ENCODE results near the gene U2AF1L4.
A peak's percentile ranks its signal among the peaks of the same experiment; 100 is the strongest.

The U2AF1L4 gene

DNA sequence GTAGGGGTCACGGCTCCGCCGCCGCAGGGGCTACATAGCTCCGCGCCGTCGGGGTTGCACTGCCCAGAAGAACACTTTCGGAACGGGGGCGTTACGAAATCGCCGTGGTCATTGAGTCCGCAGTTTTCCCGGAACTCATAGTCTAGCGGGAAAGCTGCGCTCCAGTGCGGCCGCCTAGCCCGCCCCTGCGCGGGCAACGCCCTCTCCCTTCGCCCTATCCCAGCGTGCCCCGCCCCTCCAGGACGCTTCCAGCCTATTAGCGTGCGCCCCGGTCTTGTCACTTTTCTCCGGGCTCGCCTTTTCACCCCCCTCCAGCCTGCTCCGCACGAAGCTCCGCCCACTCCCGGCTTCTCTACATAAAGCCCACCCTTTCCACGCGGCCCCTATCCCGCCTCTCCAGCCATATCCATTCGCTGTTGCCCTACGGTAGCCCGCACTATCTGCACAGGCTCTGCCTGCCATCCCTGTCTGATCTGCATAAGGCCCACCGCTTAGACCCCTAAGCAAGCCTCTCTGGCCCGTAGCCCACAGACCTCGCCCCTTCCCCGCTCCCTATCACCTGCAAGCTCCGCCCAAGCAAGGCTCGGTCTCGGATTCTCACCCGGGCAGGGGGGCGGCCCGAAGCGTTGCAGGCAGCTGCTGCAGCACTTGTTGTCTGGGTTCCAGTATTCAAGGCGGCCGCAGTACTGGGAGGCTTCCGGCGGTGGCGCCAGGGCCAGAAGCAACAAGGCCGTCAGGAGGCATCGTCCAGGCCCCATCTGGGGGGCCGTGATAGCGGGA, 4.6 kb downstream of the U2AF1L4 start:
- DNase-seq (ENCODE audit: low read depth in 2 of 2): peak; percentile 88 to 96

DNA sequence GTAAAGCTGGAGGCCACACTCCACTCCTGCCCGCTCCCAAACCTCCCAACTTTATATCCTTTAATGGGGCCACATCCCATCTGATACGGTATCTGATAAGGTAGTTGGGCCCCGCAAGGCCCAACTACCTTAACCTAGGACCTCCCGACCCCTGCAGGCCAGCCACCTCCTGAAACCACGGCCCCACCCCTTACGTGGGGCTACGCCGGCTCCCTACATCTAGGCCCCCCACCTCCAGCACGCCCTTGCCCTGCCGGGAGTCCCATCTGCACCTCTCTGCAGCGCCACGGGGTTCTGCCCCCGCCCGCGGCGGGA, 5.2 kb downstream of the U2AF1L4 start:
- no peak for DNase-seq (ENCODE audit: low read depth in 2 of 2)

DNA sequence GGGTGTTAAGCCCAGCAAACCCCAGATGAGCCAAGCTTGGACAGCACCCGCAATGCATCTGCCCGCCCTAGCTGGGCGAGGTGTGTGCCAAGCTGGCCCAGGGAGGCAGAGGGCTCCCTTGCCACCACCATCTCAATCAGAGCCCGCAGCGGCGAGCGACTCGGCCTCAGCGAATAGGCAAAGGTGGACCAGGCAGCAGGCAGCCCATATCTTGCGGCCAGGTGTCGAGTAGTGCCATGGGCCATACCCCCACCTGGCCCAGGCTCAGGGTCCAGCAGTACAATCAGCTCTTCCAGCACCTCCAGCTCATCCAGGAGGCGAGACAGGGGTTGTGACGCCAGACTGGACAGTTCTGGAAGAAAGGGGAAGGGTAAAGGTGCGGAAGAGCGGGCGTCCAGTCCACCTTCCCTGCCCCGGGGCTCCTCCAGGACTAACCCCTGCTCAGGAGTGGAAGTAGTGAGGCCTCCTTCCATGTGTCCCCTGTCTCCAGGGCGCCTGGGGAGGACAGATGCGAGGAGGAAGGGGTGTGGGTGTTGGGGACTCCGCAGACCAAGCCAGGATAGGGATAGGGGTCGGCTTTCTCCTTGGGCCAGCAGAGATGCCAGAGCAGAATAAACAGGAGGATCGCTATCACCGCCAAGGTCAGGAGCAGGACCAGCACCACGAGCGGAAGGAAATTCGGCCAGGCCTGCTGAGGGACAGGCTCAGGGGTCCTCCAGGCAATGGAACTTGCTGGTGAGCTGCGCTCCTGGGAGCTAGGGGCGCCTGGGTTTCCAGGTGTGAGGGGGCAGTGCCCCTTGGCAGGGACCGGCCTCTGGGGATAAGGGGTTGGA, 5.7 kb downstream of the U2AF1L4 start:
- DNase-seq (ENCODE audit: low read depth in 2 of 2): no peak

DNA sequence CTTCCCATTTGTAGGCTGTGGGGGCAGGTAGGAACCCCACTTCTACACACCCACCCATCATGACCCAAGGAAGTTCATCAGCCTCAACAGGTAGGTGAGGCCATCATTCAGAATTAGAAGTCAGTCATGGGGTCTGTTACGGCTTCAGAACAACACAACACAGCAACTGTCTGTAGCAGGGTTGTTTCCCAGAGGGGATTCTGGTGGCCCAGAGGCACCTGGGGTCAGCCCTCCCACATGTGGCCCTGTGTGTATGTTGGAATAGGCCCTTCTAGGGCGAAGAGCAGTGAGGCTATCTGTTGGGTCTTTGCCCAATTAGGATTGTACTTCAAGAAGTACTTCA, 6.4 kb downstream of the U2AF1L4 start:
- no peak for DNase-seq (ENCODE audit: low read depth in 2 of 2)

DNA sequence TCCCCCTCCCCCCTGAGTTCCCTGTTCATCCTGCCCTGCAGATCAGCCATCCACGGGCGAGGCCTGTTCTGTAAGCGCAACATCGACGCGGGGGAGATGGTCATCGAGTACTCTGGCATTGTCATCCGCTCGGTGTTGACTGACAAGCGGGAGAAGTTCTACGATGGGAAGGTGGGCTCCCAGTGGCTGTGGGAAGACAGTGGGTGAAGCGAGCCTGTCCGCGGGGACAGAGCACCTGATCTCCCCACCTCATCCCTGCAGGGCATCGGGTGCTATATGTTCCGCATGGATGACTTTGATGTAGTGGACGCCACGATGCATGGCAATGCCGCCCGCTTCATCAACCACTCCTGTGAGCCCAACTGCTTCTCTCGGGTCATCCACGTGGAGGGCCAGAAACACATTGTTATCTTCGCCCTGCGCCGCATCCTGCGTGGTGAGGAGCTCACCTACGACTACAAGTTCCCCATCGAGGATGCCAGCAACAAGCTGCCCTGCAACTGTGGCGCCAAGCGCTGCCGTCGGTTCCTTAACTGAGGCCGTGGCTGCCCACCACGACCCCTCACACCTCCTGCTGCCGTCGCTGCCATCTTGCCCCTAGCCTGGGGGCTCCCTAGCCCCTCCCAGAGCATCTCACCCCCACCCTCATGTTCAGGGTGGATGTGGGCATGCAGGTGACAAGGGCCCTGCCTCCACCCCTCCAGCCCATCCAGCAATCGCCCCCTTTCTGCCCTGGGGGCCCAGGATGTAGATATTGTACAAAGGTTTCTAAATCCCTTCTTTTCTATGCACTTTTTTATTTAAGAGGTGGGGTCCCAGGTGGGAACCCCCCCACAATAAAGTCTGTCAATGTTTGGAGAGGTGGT, 7.0 kb downstream of the U2AF1L4 start:
- no peak for DNase-seq (ENCODE audit: low read depth in 2 of 2)

DNA sequence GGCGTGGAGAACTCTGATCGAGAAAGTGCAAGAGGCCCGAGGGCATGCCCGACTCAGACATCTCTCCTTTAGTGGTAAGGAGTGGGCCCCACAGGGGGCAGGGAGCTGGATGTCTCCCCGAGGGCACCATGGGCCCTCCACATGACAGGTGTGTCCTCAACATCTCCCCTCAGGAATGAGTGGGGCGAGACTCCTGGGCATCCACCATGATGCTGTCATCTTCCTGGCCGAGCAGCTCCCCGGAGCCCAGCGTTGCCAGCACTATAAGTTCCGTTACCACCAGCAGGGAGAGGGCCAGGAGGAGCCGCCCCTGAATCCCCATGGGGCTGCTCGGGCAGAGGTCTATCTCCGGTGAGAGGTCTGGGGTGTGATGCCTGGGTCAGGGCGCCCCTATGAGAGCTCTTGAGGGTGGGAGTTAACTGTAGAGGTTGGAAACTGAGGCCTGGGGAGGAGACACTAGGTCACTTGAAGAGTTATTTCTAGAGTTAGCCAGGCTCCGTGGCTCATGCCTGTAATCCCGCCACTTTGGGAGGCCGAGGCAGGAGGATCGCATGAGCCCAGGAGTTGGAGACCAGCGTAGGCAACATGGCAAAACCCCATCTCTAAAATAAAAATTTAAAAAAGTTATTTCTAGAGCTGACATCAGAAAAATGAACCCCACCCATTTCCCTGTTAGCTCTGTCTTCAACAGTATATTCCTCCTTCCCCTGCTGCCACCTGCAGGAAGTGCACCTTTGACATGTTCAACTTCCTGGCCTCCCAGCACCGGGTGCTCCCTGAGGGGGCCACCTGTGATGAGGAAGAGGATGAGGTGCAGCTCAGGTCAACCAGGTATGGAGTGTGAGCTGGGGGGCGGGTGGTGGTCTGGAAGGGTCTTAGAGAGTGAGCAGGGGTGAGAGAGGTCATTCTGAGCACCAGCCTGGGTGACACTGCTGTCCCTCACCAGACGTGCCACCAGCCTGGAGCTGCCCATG, 8.0 kb downstream of the U2AF1L4 start:
- DNase-seq (ENCODE audit: low read depth in 2 of 2): no peak

DNA sequence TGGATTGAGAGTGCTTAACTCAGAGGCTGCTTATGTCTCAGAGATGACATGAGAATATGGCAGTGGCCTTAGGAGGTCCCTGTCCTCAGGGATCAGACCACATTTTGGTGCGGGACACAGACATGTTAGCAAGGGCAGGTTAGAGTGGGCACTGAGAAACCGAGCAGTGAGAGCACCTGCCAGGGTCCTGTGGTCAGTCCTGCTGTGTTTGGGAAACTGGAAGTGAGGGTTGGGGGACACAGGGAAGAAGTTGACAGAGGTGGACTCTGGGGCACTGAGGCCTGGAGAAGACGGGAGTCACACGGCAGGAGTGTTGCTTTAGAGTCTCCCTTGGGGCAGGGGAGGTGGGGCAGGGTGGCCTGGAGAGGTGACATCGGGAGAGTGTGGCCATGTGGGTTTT, 10.3 kb downstream of the U2AF1L4 start:
- DNase-seq (ENCODE audit: low read depth in 2 of 2): no peak

DNA sequence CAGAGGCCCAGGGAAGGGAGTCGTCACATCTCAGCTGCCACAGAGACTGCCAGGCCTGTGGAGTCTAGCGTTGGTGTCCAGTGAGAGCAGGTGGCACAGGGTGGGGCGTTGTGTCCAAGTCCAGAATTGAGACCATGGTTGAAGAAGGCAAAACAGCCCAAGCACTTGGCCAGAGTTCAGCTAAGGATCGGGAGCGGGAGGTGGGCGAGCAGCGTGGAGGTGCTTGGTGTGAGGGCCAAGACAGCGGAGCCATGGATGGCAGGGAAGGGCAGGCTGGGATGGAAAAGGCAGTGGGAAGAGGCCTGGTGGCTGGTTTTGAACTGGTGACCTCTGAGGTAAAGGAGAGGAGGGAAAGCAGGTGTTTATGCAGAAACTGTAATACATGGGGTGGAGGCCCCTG, 10.9 kb downstream of the U2AF1L4 start:
- no peak for DNase-seq (ENCODE audit: low read depth in 2 of 2)

DNA sequence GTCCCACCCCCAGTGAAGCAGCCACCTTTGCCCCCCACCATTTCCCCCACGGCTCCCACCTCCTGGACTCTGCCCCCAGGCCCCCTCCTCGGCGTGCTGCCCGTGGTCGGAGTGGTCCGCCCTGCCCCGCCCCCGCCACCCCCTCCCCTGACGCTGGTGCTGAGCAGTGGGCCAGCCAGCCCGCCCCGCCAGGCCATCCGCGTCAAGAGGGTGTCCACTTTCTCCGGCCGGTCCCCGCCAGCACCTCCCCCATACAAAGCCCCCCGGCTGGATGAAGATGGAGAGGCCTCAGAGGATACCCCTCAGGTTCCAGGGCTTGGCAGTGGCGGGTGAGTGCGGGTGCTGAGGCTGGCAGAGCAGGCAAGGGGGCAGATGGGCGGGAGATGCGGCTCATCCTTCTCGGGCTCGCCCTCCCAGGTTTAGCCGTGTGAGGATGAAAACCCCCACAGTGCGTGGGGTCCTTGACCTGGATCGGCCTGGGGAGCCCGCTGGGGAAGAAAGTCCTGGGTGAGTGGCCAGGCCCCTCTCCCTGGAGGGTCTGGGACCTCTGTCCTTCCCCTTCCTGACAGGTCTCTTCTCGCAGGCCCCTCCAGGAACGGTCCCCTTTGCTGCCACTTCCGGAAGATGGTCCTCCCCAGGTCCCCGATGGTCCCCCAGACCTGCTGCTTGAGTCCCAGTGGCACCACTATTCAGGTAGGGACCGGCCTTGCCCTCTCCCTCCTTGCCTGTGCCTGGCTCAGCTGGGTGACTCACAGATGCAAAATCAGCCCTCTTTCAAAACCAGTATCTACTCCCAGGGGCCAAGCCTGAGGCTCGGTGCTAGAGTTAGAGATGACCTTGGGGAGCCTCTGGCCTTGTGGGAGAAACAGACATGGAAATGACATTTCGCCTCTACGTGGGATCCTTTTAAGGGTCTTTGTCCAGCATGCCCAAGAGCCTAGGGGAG, 11.8 kb downstream of the U2AF1L4 start:
- DNase-seq (ENCODE audit: low read depth in 2 of 2): no peak

DNA sequence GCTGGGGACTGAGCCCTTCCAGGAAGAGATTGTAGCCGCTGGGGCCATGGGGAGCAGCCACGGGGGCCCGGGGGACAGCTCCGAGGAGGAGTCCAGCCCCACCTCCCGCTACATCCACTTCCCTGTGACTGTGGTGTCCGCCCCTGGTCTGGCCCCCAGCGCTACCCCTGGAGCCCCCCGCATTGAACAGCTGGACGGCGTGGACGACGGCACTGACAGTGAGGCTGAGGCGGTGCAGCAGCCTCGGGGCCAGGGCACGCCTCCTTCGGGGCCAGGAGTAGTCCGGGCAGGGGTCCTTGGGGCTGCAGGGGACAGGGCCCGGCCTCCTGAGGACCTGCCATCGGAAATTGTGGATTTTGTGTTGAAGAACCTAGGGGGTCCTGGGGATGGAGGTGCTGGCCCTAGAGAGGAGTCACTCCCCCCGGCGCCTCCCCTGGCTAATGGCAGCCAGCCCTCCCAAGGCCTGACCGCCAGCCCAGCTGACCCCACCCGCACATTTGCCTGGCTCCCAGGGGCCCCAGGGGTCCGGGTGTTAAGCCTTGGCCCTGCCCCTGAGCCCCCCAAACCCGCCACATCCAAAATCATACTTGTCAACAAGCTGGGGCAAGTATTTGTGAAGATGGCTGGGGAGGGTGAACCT, 12.6 kb downstream of the U2AF1L4 start:
- DNase-seq (ENCODE audit: low read depth in 2 of 2): no peak

DNA sequence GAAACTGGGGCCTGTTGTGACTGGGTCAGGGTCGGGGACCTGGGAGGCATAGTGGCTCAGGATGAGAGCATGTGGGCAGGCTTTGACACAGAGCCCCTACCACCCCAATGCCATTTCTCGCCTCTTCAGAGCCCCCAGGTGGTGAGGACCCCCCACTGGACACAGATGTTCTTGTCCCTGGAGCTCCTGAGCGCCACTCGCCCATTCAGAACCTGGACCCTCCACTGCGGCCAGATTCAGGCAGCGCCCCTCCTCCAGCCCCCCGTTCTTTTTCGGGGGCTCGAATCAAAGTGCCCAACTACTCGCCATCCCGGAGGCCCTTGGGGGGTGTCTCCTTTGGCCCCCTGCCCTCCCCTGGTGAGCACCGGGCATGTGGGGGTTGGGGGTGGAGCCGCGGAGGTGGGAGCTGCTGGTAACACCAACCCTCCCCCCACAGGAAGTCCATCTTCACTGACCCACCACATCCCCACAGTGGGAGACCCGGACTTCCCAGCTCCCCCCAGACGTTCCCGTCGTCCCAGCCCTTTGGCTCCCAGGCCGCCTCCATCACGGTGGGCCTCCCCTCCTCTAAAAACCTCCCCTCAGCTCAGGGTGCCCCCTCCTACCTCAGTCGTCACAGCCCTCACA, 13.3 kb downstream of the U2AF1L4 start:
- DNase-seq (ENCODE audit: low read depth in 2 of 2): no peak

DNA sequence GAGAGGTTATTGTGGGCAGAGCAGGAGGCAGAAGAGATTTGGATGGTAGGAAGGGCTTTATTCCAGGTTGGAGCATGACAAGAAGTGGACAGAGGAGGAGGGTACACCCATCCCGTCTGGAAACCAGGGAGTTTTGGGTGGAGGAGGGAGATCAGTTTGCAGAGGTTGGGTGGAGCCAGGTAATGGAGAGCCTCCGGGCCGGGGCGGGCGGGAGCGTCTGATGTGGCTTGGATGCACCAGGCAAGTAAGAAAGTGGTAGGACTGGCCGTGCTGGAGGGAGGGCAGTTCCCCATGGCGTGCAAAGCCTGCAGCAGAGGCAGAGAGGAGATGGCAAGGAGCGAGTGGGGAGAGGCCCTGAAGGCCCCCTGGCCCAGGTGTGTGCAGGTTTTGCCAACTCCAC, 13.9 kb downstream of the U2AF1L4 start:
- DNase-seq (ENCODE audit: low read depth in 2 of 2): no peak

DNA sequence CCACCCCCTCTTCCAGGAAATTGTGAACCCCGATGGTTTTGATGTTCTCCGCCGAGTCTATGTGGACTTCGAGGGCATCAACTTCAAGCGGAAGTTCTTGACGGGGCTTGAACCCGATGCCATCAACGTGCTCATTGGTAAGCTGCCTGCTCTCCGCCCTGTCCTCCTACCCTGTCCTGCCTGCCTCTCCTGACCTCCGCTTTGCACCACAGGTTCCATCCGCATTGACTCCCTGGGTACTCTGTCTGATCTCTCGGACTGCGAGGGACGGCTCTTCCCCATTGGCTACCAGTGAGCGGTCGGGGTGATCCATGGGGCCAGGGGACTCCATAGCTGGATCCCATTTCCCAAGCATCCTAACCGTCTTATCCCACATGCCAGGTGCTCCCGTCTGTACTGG, 14.9 kb downstream of the U2AF1L4 start:
- DNase-seq (ENCODE audit: low read depth in 2 of 2): no peak

DNA sequence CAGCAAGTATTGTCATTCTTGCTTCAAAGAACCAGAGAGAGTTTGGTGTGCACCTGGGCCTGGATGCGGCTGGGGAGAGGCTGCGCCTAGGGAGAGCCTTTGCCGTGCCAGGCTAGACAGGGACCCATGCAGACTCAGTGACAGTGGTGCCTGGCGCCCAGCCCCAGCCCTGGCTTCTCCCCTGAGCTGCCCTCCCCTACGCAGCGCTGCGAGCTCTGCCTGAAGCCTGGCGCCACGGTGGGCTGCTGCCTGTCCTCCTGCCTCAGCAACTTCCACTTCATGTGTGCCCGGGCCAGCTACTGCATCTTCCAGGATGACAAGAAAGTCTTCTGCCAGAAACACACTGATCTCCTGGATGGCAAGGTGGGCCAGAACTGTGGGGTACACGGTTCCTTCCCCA, 15.5 kb downstream of the U2AF1L4 start:
- no peak for DNase-seq (ENCODE audit: low read depth in 2 of 2)

DNA sequence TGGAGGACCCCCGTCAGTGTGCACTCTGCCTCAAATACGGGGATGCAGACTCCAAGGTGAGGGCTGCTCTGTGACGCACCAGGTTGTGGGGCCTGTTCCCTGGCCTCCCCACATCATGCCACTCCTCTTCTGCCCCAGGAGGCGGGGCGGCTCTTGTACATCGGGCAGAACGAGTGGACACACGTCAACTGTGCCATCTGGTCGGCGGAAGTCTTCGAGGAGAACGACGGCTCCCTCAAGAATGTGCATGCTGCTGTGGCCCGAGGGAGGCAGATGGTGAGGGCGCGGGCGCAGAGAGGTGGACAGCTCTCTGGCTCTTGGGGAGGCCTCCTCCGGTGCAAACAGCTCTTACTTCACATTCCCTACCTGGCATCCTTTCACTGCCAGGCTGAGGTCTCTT, 16.2 kb downstream of the U2AF1L4 start:
- no peak for DNase-seq (ENCODE audit: low read depth in 2 of 2)

DNA sequence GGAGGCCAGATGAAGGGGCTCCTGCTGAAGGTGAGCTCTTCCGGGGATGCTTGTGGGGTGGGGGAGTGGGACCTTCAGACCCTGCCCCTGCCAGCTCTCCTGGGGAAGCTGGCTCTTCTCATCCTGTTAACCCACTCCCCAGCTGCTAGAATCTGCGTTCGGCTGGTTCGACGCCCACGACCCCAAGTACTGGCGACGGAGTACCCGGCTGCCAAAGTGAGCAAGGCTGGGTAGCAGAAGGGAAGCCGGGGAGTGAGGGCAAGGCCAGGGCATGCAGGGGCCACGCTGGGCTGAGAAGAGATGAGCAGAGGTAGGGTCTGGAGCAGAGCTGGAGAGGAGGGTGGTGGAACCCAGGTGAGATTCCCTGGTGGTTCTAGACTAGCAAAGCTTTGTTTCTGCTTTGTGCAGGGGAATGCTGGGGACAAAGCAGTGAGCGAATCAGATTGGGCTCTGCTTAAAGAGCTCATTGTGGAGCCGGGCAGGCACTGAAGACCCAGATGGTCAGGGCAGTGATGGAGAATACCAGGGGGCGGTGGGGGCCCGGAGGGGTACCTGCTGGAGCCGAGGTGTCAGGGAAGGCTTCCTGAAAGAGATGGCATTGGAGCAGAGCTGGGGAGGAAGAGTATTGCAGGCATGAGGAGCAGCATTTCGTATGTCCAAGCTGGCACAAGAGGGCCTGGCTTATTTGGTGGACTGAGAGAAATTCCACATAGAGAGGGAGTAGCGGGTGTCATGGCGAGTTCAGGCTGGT, 17.1 kb downstream of the U2AF1L4 start:
- no peak for DNase-seq (ENCODE audit: low read depth in 2 of 2)

DNA sequence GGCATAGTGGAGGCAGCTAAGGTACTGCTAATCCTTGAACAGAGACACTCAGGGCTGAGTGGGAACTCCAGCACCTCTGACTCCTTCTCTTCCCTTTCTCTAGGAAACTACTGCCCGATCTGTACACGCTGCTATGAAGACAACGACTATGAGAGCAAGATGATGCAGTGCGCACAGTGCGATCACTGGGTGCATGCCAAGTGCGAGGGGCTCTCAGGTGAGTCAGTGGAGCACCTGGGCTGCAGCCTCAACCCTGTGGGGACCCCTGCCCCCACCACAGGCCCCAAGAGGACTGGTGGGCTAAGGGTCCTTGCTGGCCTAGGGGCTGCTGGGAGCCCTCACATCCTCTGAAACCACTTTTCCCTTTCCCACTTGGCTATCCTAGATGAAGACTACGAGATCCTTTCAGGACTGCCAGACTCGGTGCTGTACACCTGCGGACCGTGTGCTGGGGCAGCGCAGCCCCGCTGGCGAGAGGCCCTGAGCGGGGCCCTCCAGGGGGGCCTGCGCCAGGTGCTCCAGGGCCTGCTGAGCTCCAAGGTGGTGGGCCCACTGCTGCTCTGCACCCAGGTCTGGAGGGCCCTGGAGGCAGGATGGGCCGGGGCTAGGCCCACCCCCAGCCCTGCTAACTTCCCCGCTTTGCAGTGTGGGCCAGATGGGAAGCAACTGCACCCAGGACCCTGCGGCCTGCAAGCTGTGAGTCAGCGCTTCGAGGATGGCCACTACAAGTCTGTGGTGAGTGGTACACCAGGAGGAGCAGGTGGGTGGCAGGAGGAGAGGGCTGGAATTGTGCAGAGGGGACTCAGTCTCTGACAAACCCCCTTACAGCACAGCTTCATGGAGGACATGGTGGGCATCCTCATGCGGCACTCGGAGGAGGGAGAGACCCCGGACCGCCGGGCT, 17.9 kb downstream of the U2AF1L4 start:
- no peak for DNase-seq (ENCODE audit: low read depth in 2 of 2)

Measured in stimulated activated CD4-positive, alpha-beta T cell treated with anti-CD3 and anti-CD28 coated beads, Interleukin-12 subunit alpha, Interleukin-12 subunit beta, amount 100 ng/mL, for 24 hours (primary cell).